SW480 (cell line): ENCODE measurements around the gene CPSF7.
"Not testable (repeated sequence)": the region's sequence is repeated elsewhere in the genome, so short reads cannot be mapped to it uniquely, and the experiment has no call there.

Experiments
- DNase-seq: peaks from one replicate; pipeline ENCODE4 v3.0.0-alpha.2; 2016; ENCODE audit warnings: low spot score

The CPSF7 gene

GRCh38 chr11:61437496-61437895 is 7.7 kb upstream of the CPSF7 start:
- DNase-seq = no peak

GRCh38 chr11:61430839-61431238 is 1.1 kb upstream of the CPSF7 start:
- not testable (repeated sequence) for DNase-seq

- DNase-seq = peak; percentile 66
Measured at GRCh38 chr11:61429346-61429690, 457 bp downstream of the CPSF7 start.

- no peak for DNase-seq
Measured at GRCh38 chr11:61425367-61426131, 4.2 kb downstream of the CPSF7 start.

- DNase-seq = no peak
Measured at GRCh38 chr11:61422226-61422625, 7.5 kb downstream of the CPSF7 start.

- no peak for DNase-seq
Measured at GRCh38 chr11:61418136-61418535, 11.6 kb downstream of the CPSF7 start.

- no peak for DNase-seq
Measured at GRCh38 chr11:61417670-61418069, 12.1 kb downstream of the CPSF7 start.

GRCh38 chr11:61416941-61417340 is 12.8 kb downstream of the CPSF7 start:
- no peak for DNase-seq

- DNase-seq = no peak
Measured at GRCh38 chr11:61415381-61415780, 14.4 kb downstream of the CPSF7 start.

GRCh38 chr11:61414547-61414946 is 15.2 kb downstream of the CPSF7 start:
- DNase-seq = no peak

GRCh38 chr11:61413496-61413895 is 16.3 kb downstream of the CPSF7 start:
- DNase-seq = no peak

- DNase-seq = no peak
Measured at GRCh38 chr11:61411589-61411988, 18.2 kb downstream of the CPSF7 start.

GRCh38 chr11:61406991-61407728 is 22.6 kb downstream of the CPSF7 start:
- DNase-seq = no peak

- DNase-seq = no peak
Measured at GRCh38 chr11:61406067-61406466, 23.7 kb downstream of the CPSF7 start.

GRCh38 chr11:61404641-61405040 is 25.1 kb downstream of the CPSF7 start:
- DNase-seq = no peak

- no peak for DNase-seq
Measured at GRCh38 chr11:61404103-61404502, 25.7 kb downstream of the CPSF7 start.

GRCh38 chr11:61403658-61404057 is 26.1 kb downstream of the CPSF7 start:
- no peak for DNase-seq

- DNase-seq = no peak
Measured at GRCh38 chr11:61401573-61401972, 28.2 kb downstream of the CPSF7 start.

- DNase-seq = no peak
Measured at GRCh38 chr11:61401173-61401572, 28.6 kb downstream of the CPSF7 start.

GRCh38 chr11:61392981-61393595 is 36.7 kb downstream of the CPSF7 start:
- peak; percentile 12 for DNase-seq

- no peak for DNase-seq
Measured at GRCh38 chr11:61390161-61390560, 39.6 kb downstream of the CPSF7 start.

- peak; percentile 20 for DNase-seq
Measured at GRCh38 chr11:61384271-61385242, 45.2 kb downstream of the CPSF7 start.
